Ramos (cell line): Measurements from ENCODE around the gene RAPGEF3.

ENCODE experiments used
- in situ Hi-C: fragments of 300-500 bp; cut with MboI; formaldehyde crosslinking; loops from one replicate; pipeline ENCODE4 v1.14.3; 2022; ENCODE audit warnings: low sequenced_read_pairs; ENCODE audit not compliant: unreplicated experiment

Gene RAPGEF3

DNA sequence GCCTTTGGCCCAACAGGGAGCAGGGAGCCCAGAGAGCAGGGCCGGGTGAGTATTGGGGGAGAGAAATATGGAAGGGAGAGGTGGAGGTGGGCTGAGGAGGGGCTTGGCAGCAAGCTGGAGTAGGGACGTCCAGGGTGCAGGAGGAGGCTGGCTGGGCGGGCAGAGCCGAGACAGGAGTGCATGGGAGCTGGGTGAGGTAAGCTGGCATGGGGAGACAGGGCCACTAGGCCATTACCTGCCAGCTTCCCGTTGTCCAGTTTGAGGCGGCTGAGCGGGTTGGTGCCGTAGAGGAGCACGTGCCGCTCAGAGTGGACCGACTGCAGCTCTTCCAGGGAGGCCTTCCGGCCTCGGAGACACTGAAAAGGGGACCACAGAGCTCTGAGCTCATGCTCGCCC lies 32.7 kb upstream of the RAPGEF3 start:
- in situ Hi-C loops, result loop anchor here (10.0 kb wide), 1 partner anchor 153 kb away; no protein-coding TSS in a partner anchor

GRCh38 chr12:47790676-47791350 lies 32.1 kb upstream of the RAPGEF3 start:
- in situ Hi-C loops, result loop anchor here (10.0 kb wide), 1 partner anchor 154 kb away; no protein-coding TSS in a partner anchor

- in situ Hi-C loops, result loop anchor here (5.0 to 10.0 kb wide), 2 partner anchors 47 to 155 kb away; no protein-coding TSS in a partner anchor
Observed at GRCh38 chr12:47789712-47790489, 31.2 kb upstream of the RAPGEF3 start.

DNA sequence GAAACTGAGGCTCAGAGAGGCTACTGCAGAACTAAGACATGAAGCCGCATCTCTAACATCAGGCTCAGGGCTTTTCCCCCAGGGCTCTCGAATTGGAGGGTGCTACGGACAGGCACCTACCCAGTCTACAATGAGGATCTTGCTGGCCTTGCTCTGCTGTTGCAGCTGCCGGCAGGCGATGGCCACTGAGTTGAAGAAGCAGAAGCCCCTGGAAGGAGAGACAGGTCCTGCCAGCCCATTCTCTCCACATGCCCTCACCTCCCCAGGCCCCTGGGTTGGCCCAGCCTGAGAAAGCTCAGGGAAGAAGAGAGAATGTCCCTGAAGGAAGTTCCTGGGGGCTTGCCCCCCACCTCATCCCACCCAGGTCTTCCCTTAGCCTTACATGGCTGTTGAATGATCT lies 30.5 kb upstream of the RAPGEF3 start:
- in situ Hi-C loops, result loop anchor here (5.0 kb wide), 1 partner anchor 48 kb away; no protein-coding TSS in a partner anchor

DNA sequence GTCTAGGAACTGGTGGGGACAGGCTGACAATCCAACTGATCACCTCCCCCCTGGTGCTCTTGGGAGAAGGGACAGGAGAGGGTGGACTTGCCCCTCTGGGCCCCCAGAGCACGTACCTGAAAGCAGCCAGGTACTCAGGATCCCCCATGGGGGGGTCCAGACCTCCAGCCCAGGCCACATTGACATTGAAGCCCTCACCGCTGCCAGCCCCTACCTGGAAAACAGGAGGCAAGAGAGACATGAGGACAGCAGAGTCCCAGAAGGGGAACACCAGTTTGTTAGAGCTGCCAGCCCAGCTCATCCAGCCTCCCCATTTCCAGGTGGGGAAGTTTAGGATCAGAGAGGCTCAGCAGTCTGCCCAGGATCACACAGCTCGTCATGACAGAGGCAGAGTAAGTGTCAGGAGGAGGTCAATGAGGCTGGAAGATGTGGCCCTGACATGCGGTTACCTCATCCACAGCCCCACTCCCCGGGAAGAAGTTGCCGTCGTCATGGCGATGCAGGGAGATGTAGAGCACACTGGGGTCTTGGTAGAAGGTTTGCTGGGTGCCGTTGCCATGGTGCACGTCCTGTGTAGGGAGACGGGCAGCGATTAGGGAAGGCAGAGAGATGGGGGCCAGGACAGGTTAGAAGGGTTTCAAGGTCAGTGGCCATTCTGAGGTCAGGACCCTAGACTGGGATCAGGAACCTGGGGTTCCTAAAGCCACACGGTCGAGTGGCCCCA lies 29.1 kb upstream of the RAPGEF3 start:
- in situ Hi-C loops, result loop anchor here (5.0 kb wide), 1 partner anchor 50 kb away; no protein-coding TSS in a partner anchor

DNA sequence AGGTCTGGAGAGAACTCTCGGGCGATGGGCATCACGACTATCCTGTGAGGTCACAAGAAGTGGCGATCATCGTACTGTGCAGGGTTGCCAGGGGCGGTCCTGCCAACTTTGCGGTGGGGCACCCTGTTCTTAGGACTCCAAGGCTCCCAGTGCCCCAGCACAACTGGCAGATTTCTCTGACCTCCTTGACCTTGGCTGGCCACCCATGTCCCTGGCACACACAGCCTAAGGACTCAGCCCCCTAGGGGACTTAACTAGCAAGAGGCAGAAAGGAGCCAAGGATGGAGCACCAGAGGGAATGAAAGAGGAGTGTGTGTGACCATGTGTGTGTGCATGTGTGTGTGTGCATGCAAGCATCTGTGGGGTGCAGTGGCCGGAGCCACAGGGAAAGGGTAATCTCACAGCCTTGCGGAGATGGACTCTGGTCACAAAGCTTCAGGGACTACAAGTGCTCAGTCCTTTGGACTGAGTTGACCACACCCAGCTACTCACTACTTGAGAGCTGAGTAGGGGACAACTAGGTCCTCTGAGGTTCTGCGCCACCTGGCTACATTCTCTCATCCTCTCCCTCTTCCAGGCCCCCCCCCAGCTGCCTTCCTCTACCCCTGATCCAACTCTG lies 28.1 kb upstream of the RAPGEF3 start:
- in situ Hi-C loops, result loop anchor here (5.0 kb wide), 1 partner anchor 51 kb away; no protein-coding TSS in a partner anchor

DNA sequence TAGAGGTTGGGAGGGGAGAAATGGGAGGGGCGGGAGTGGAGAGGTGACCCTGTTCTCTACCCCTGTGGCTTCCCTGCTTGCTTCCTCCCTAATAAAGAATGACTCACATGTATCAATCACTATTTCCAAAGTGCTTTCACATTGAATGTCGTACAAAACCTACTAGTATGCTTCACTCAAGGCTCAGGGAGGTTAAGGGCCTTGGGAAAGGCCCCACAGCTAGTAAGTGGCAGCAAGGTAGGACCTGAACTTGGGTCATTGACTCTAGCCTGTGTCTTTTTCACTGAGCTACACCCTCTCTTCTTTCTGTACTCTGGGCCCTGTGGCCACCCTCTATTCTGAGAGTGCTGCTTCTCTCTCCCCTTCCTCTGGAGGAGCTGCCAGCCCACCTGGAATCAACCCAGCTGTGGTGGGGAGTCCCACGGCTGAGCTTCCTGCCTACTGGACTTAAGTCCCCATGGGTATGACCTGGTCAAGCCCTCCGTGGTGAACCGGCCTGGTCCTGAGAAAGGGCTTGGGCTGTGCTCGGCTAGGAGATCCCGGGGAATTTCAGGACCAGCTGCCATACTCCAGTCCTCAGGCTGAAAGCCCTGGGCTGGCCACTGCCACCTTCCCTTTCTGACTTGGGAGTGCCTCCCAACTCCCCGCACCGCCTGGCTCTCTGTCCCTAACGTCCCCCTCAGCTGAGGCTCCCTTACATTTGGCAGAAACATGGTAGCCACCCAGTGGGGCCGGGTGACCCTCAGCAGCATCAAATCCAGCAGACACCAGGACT lies 27.4 kb upstream of the RAPGEF3 start:
- in situ Hi-C loops, result loop anchor here (5.0 kb wide), 1 partner anchor 51 kb away; no protein-coding TSS in a partner anchor

GRCh38 chr12:47785036-47785886 lies 26.6 kb upstream of the RAPGEF3 start:
- in situ Hi-C loops, result loop anchor here (5.0 kb wide), 1 partner anchor 52 kb away; no protein-coding TSS in a partner anchor

GRCh38 chr12:47783821-47784819 lies 25.4 kb upstream of the RAPGEF3 start:
- in situ Hi-C loops, result no loop called here

GRCh38 chr12:47783024-47783755 lies 24.5 kb upstream of the RAPGEF3 start:
- in situ Hi-C loops, result no loop called here

- in situ Hi-C loops, result no loop called here
Observed at GRCh38 chr12:47782372-47782770, 23.7 kb upstream of the RAPGEF3 start.

DNA sequence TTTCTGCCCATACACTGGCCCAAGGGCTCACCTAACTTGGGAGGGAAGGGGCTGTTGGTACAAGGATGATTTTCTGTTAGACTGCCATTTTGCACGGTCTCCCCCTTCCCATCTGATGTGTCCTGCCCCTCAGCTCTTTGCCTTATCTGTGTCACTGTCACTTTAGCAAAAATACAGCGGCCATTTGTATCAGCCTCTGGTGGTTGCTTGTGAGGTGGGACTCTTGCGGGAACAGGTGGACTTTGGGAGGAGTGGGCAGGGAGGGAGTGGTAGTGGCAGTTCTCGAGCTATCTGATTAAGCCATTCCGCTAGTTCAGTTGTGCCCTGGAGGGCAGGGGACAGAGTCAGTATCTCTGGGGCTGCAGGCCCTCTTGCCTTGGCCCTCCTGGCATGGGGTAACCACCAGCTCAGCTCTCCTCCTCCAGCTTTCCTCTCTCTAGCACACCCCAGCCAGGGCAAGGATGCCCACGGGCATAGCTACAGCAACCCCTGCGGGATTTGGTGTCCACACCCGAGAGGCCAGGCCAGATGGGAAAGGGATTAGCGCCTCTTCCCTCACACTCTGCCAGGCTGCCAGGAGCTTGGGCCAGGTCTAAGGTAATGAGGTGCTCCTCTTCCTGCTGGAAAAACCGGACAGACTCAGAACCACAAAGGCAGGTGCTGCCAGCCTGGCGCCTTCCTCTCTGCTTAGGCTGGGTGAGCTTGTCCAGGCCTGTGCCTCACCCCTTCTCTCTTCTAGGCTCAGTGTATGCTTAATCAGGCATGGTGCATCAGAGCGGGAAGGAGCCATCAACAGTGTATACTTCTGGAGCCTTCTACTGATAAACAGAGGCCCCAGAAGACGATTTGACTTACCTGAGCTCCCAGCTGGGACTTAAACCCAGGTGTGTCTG lies 23.0 kb upstream of the RAPGEF3 start:
- in situ Hi-C loops, result no loop called here

DNA sequence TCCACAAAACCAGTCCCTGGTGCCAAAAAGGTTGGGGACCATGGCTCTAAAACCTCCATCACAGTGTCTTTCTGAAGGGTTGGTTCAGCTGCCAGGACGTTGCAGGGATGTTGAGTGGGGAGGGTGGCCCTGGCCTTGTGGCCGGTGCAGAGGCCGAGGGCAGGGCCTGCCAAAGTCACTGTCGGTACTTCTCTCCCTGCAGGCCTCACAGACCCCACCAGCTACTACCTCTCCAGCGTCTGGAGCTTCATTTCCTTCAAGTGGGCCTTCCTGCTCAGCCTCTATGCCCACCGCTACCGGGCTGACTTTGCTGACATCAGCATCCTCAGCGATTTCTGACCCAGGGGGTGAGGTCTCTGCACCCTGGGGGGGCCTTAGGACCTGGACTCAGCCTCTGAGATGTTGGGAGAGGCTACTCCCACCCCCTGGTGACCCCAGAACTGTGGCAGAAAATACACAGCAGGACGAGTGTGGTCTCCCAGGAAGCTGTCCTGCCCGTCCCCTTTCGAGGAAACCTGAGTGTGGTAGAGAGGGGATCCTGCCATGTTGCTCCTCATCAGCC lies 21.3 kb upstream of the RAPGEF3 start:
- in situ Hi-C loops, result loop anchor here (5.0 kb wide), 1 partner anchor 68 kb away; no protein-coding TSS in a partner anchor

DNA sequence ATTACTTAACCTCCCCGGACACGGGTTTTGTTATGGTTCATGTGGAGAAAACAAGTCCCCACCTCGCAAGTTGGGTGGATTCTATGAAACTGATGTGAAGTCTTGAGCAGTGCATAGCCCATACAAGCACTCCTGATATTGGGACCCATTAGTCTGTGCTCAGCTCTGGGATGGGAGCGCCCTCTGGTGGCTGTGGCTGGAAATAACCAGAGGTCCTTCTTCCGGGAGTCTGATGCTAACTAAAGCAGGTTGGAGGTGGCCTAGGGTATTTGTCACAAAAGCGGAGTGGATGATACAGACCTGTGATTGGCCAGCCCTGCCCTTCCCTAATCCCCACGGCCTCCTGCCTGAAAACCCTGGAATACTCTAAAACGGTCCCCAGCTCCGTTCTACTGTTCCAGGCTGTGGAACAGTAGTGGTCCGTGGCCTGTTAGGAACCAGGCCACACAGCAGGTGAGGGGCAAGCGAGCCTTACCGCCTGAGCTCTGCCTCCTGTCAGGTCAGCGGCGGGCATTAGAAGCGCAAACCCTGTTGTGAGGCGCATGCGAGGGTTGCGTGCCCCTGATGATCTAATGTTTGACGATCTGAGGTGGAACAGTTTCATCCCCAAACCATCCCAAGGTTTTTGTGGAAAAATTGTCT lies 20.7 kb upstream of the RAPGEF3 start:
- in situ Hi-C loops, result loop anchor here (5.0 kb wide), 1 partner anchor 67 kb away; no protein-coding TSS in a partner anchor

DNA sequence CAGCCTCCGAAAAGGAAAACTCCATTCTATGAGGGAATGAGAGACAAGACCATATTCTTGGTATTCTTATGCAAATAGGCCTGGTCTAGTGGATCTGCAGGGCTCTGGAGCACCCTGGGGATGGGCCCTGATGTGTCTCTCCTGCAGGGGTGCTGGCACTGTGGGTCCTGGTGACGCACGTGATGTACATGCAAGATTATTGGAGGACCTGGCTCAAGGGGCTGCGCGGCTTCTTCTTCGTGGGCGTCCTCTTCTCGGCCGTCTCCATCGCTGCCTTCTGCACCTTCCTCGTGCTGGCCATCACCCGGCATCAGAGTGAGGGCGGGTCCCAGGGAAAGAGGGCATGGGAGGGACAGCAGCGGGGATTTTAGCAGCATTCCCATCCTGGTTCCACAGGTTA lies 20.2 kb upstream of the RAPGEF3 start:
- in situ Hi-C loops, result loop anchor here (5.0 kb wide), 1 partner anchor 67 kb away; no protein-coding TSS in a partner anchor
